ENCODE data around the gene PORCN.

PORCN gene

GRCh38 chrX:48465336-48465933 lies 43.4 kb upstream of the PORCN start:
- Histone ChIP-seq H3K36me3 (no peaks in the 10 kb centered on the region), H3K4me1 (peaks cover 0 to 14% (median 4%) of the 10 kb centered on the region in 4 donors), H3K27ac (no peak overlapping the region), H3K9me3 (no peaks in the 10 kb centered on the region), H3K27me3 (no peaks in the 10 kb centered on the region), H3K4me3 (no peak overlapping the region)
- TF ChIP-seq, protein P1, sequence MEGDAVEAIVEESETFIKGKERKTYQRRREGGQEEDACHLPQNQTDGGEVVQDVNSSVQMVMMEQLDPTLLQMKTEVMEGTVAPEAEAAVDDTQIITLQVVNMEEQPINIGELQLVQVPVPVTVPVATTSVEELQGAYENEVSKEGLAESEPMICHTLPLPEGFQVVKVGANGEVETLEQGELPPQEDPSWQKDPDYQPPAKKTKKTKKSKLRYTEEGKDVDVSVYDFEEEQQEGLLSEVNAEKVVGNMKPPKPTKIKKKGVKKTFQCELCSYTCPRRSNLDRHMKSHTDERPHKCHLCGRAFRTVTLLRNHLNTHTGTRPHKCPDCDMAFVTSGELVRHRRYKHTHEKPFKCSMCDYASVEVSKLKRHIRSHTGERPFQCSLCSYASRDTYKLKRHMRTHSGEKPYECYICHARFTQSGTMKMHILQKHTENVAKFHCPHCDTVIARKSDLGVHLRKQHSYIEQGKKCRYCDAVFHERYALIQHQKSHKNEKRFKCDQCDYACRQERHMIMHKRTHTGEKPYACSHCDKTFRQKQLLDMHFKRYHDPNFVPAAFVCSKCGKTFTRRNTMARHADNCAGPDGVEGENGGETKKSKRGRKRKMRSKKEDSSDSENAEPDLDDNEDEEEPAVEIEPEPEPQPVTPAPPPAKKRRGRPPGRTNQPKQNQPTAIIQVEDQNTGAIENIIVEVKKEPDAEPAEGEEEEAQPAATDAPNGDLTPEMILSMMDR (IDR thresholded peaks at IDR 0.05), result no peak
- intact Hi-C loops (cut with DNase I; ENCODE audit: low total_unique reads), result no loop called here
- DNase-seq, result no peak

- TF ChIP-seq, protein P1 (IDR thresholded peaks at IDR 0.05), result no peak
- Histone ChIP-seq H3K4me1 (peaks cover 0 to 14% (median 4%) of the 10 kb centered on the region in 4 donors), H3K4me3 (no peak overlapping the region), H3K9me3 (no peaks in the 10 kb centered on the region), H3K27ac (no peak overlapping the region), H3K36me3 (no peaks in the 10 kb centered on the region), H3K27me3 (no peaks in the 10 kb centered on the region)
- no peak for DNase-seq
- intact Hi-C loops (cut with DNase I; ENCODE audit: low total_unique reads), result no loop called here
Measured at GRCh38 chrX:48466696-48467095, 42.1 kb upstream of the PORCN start.

GRCh38 chrX:48467281-48467761 lies 41.5 kb upstream of the PORCN start:
- Histone ChIP-seq H3K4me1 (peaks cover 0 to 14% (median 4%) of the 10 kb centered on the region in 4 donors), H3K36me3 (no peaks in the 10 kb centered on the region), H3K9me3 (no peaks in the 10 kb centered on the region), H3K4me3 (peak overlapping the region in 1 of 2 donors; percentile 43), H3K27ac (no peak overlapping the region), H3K27me3 (no peaks in the 10 kb centered on the region)
- TF ChIP-seq, protein P1 (IDR thresholded peaks at IDR 0.05), result no peak
- intact Hi-C loops (cut with DNase I; ENCODE audit: low total_unique reads), result no loop called here
- DNase-seq, result no peak

DNA sequence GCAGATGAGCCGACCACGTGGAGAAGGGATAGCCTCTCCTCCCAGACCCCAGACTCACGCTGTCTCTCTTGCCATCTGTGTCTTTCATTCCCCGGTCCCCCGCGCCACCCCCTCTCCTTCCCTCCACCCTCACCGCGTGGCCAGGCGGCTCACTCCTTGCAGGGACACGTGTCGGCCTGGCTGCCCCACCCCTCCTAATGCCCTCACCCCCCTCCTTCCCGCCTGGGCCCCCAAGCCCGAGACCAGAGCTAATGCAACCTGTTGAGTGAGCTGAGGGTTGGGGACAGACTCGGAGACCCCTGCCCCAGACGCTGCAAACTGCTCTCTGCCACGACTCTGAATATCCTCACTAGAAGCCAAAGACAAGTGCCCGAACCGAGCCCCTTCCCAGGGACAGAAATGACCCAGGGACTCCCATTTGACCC lies 40.5 kb upstream of the PORCN start:
- intact Hi-C loops (cut with DNase I; ENCODE audit: low total_unique reads), result no loop called here
- DNase-seq, result no peak
- Histone ChIP-seq H3K27ac (no peak overlapping the region), H3K4me3 (peak overlapping the region; percentile 31 to 43), H3K36me3 (no peaks in the 10 kb centered on the region), H3K4me1 (peaks cover 0 to 14% (median 4%) of the 10 kb centered on the region in 4 donors), H3K27me3 (no peaks in the 10 kb centered on the region), H3K9me3 (no peaks in the 10 kb centered on the region)
- TF ChIP-seq, protein P1 (IDR thresholded peaks at IDR 0.05), result no peak

DNA sequence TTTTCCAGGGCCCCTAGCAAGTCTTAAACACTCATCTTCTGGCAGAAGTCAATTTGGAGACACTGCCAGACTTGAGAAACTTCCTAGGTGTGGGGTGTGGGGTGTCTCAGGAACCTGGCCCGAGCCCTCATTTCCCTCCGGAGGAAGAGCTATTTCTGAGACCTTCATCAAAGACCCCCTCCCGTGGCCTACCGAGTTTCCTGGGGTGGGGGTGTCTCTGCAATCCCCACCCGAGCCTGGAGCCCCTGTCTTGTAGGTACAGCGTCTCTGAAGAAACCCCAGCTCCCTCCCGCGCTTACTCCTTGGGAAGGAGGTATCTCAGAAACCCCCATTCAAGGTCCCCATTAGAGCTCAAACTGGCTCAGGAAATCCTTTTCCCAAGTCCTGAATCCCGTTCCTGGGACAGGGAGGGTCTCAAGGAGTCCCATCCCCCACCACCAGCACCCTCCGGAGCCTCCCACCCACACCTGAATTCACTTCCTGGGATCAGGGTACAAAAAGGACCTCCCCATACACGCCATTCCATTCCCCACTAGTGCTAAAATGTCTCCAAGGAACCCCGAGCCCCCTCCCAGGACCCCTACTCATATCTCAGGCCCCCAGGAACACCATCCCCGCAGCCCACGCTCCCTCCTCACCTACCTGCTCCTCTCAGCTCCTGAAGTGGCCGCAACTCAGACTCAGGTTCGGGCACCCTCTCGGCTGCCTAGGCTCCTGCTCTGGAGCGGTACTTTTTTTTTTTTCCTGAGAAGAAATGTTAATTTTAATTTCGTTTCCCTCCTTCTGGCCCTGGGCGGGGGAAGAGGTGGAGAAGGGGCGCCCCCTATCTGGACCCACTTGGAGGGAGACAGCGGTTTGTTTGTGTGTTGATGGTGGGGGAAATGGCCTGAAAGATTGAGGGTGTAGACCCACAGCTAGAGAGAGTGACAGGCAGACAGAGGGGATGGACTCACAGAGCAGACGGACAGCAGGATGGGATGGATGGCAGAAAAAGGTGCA lies 39.8 kb upstream of the PORCN start:
- TF ChIP-seq, protein P1 (IDR thresholded peaks at IDR 0.05), result no peak
- intact Hi-C loops (cut with DNase I; ENCODE audit: low total_unique reads), result no loop called here

More for the DNA sequence above, 39.8 kb upstream of the PORCN start:
- DNase-seq, result no peak
- Histone ChIP-seq H3K27ac (no peak overlapping the region), H3K36me3 (no peaks in the 10 kb centered on the region), H3K27me3 (no peaks in the 10 kb centered on the region), H3K9me3 (no peaks in the 10 kb centered on the region), H3K4me1 (peaks cover 0 to 14% (median 4%) of the 10 kb centered on the region in 4 donors), H3K4me3 (peak overlapping the region; percentile 31 to 43)

All from tibial artery (tissue), 4 donors.